H7 (cell line): Measurements from ENCODE around the gene PRRG1. TPM values are rescaled to one million over a fixed set of nuclear protein-coding genes. Genes with fewer than 3 reads are reported as not detected.
"Not testable (repeated sequence)": the region's sequence is repeated elsewhere in the genome, so short reads cannot be mapped to it uniquely, and the experiment has no call there.

Experiments used
- DNase-seq: peaks from one replicate; pipeline ENCODE4 v3.0.0; 2012
- H3K27me3 ChIP-seq: 2 replicates; pipeline ENCODE4 v1.6.0; 2011; ENCODE audit warnings: mild to moderate bottlenecking, low read length; ENCODE audit not compliant: control insufficient read depth, insufficient read depth
- H3K36me3 ChIP-seq: replicated peaks from 2 replicates; pipeline ENCODE4 v1.5.1; 2011; ENCODE audit warnings: low read length; ENCODE audit not compliant: control insufficient read depth, insufficient read depth
- H3K4me3 ChIP-seq: 2 replicates; pipeline ENCODE4 v1.5.1; 2011; ENCODE audit warnings: low read depth, mild to moderate bottlenecking, control low read depth, low read length, moderate library complexity; ENCODE audit not compliant: insufficient read depth
- total RNA-seq: library from RNA; depleted of rRNA; stranded (reverse); fragments of >200 nt; shearing (Covaris generic); gene quantifications from 2 replicates; pipeline ENCODE4 v1.2.3, GENCODE V29; 2014; rRNA removed

PRRG1 gene
- total RNA-seq = 9.1 and 16.4 TPM in 2 replicates

GRCh38 chrX:37349221-37350033 is at the start of gene PRRG1:
Gene PRRG1 (plus strand): TSS chrX:37349364. CDS start chrX:37406250, 56,886 bp downstream.
- Histone ChIP-seq H3K4me3 (peak within 1 kb of the TSS; percentile 76), H3K36me3 (no peaks in the 10 kb centered on the region), H3K27me3 (no peaks in the 10 kb centered on the region)
- DNase-seq = peak; percentile 93

GRCh38 chrX:37302569-37302968 is 46.6 kb upstream of the PRRG1 start:
- no peaks in the 10 kb centered on the region for H3K36me3 ChIP-seq
- H3K27me3 ChIP-seq = no peaks in the 10 kb centered on the region
- H3K4me3 ChIP-seq = no peak overlapping the region
- peak; percentile 43 for DNase-seq

GRCh38 chrX:37305238-37305637 is 43.9 kb upstream of the PRRG1 start:
- H3K36me3 ChIP-seq, DNase-seq, H3K4me3 ChIP-seq, H3K27me3 ChIP-seq: not testable (repeated sequence)

GRCh38 chrX:37314531-37314930 is 34.6 kb upstream of the PRRG1 start:
- DNase-seq = no peak
- H3K36me3 ChIP-seq = no peaks in the 10 kb centered on the region
- no peaks in the 10 kb centered on the region for H3K27me3 ChIP-seq
- H3K4me3 ChIP-seq = no peak overlapping the region

- Histone ChIP-seq H3K4me3 (no peak overlapping the region), H3K27me3 (no peaks in the 10 kb centered on the region), H3K36me3 (no peaks in the 10 kb centered on the region)
- DNase-seq = no peak
Measured at GRCh38 chrX:37315511-37316248, 33.5 kb upstream of the PRRG1 start.

GRCh38 chrX:37320541-37321203 is 28.5 kb upstream of the PRRG1 start:
- Histone ChIP-seq H3K27me3 (no peaks in the 10 kb centered on the region), H3K36me3 (no peaks in the 10 kb centered on the region), H3K4me3 (no peak overlapping the region)
- no peak for DNase-seq

- Histone ChIP-seq H3K27me3 (no peaks in the 10 kb centered on the region), H3K4me3 (no peak overlapping the region), H3K36me3 (no peaks in the 10 kb centered on the region)
- no peak for DNase-seq
Measured at GRCh38 chrX:37330642-37331041, 18.5 kb upstream of the PRRG1 start.

- Histone ChIP-seq H3K36me3 (no peaks in the 10 kb centered on the region), H3K27me3 (no peaks in the 10 kb centered on the region), H3K4me3 (no peak overlapping the region)
- DNase-seq = no peak
Measured at GRCh38 chrX:37331546-37331945, 17.6 kb upstream of the PRRG1 start.

GRCh38 chrX:37332055-37332454 is 17.1 kb upstream of the PRRG1 start:
- H3K27me3 ChIP-seq = no peaks in the 10 kb centered on the region
- DNase-seq = no peak
- no peak overlapping the region for H3K4me3 ChIP-seq
- no peaks in the 10 kb centered on the region for H3K36me3 ChIP-seq

GRCh38 chrX:37332987-37333658 is 16.0 kb upstream of the PRRG1 start:
- Histone ChIP-seq H3K36me3 (no peaks in the 10 kb centered on the region), H3K27me3 (no peaks in the 10 kb centered on the region), H3K4me3 (no peak overlapping the region)
- DNase-seq = no peak

- no peaks in the 10 kb centered on the region for H3K36me3 ChIP-seq
- H3K4me3 ChIP-seq = no peak overlapping the region
- no peaks in the 10 kb centered on the region for H3K27me3 ChIP-seq
- DNase-seq = no peak
Measured at GRCh38 chrX:37347420-37347819, 1.7 kb upstream of the PRRG1 start.

- DNase-seq = no peak
- no peaks in the 10 kb centered on the region for H3K27me3 ChIP-seq
- no peaks in the 10 kb centered on the region for H3K36me3 ChIP-seq
- peak overlapping the region; percentile 76 for H3K4me3 ChIP-seq
Measured at GRCh38 chrX:37348231-37348970, 763 bp upstream of the PRRG1 start.

GRCh38 chrX:37348971-37349220 is 268 bp upstream of the PRRG1 start:
- H3K36me3 ChIP-seq = no peaks in the 10 kb centered on the region

GRCh38 chrX:37350034-37350365 is 836 bp downstream of the PRRG1 start:
- DNase-seq = no peak
- no peaks in the 10 kb centered on the region for H3K27me3 ChIP-seq
- H3K4me3 ChIP-seq = peak overlapping the region; percentile 76
- H3K36me3 ChIP-seq = no peaks in the 10 kb centered on the region

More at GRCh38 chrX:37348971-37349220, 268 bp upstream of the PRRG1 start:
- Histone ChIP-seq H3K27me3 (no peaks in the 10 kb centered on the region), H3K4me3 (peak overlapping the region; percentile 76)
- no peak for DNase-seq
